ENCODE data around the gene C2CD4B.

C2CD4B gene

GRCh38 chr15:62209821-62210220 is 44.7 kb upstream of the C2CD4B start:
- Histone ChIP-seq H3K9me3 (ENCODE audit: control insufficient read depth, insufficient read depth, low read depth, low read length) (no peaks in the 10 kb centered on the region), H3K4me3 (ENCODE audit: low read depth, low read length) (no peak overlapping the region), H3K27ac (ENCODE audit: extremely low read depth, low read depth, low read length) (no peak overlapping the region), H3K36me3 (ENCODE audit: control insufficient read depth in 2 of 2, insufficient read depth in 1 of 2, low read length in 2 of 2) (no peaks in the 10 kb centered on the region), H3K4me1 (ENCODE audit: control insufficient read depth, insufficient read depth, low read length) (no peaks in the 10 kb centered on the region)
- TF ChIP-seq ZNF513 (tag by site-specific recombination; IDR thresholded peaks at IDR 0.05) (no peak), ZNF692 (tag by site-specific recombination; IDR thresholded peaks at IDR 0.05) (no peak), KLF8 (tag by site-specific recombination; IDR thresholded peaks at IDR 0.05) (no peak), KLF10 (tag by site-specific recombination; IDR thresholded peaks at IDR 0.05) (no peak), ZSCAN18 (tag by site-specific recombination; IDR thresholded peaks at IDR 0.05) (no peak), BCL6B (tag by site-specific recombination; IDR thresholded peaks at IDR 0.05) (no peak), HOXD13 (CRISPR knock-in tag; IDR thresholded peaks at IDR 0.05; ENCODE audit: borderline replicate concordance) (no peak), ZNF610 (tag by site-specific recombination; IDR thresholded peaks at IDR 0.05; ENCODE audit: borderline replicate concordance) (no peak), ZNF433 (tag by site-specific recombination; IDR thresholded peaks at IDR 0.05; ENCODE audit: low read depth) (no peak), ZNF248 (tag by site-specific recombination; IDR thresholded peaks at IDR 0.05) (no peak)
- ChIA-PET CTCF (no interaction called here), POLR2A (no interaction called here)

GRCh38 chr15:62209322-62209721 is 44.2 kb upstream of the C2CD4B start:
- no peaks in the 10 kb centered on the region for H3K9me3 ChIP-seq (ENCODE audit: control insufficient read depth, insufficient read depth, low read depth, low read length)
- no peaks in the 10 kb centered on the region for H3K4me1 ChIP-seq (ENCODE audit: control insufficient read depth, insufficient read depth, low read length)
- ChIA-PET CTCF (interaction anchor here (0.9 kb wide), 1 partner anchor 45 kb away, joined by 3 read pairs; no protein-coding TSS in a partner anchor), POLR2A (no interaction called here)
- no peak overlapping the region for H3K4me3 ChIP-seq (ENCODE audit: low read depth, low read length)
- H3K36me3 ChIP-seq (ENCODE audit: control insufficient read depth in 2 of 2, insufficient read depth in 1 of 2, low read length in 2 of 2) = no peaks in the 10 kb centered on the region
- no peak overlapping the region for H3K27ac ChIP-seq (ENCODE audit: extremely low read depth, low read depth, low read length)
- TF ChIP-seq ZNF416 (tag by site-specific recombination; IDR thresholded peaks at IDR 0.05) = no peak
- no peak for TF ChIP-seq ZNF624 (tag by site-specific recombination; IDR thresholded peaks at IDR 0.05)
- no peak for TF ChIP-seq ZSCAN4 (tag by site-specific recombination; IDR thresholded peaks at IDR 0.05)
- TF ChIP-seq HOXD13 (CRISPR knock-in tag; IDR thresholded peaks at IDR 0.05; ENCODE audit: borderline replicate concordance) = no peak
- no peak for TF ChIP-seq ZBTB11 (tag by site-specific recombination; conservative IDR thresholded peaks at IDR 0.05; ENCODE audit: low read depth)
- no peak for TF ChIP-seq ELK4 (IDR thresholded peaks at IDR 0.05; ENCODE audit: borderline replicate concordance, low read depth, low read length)
- no peak for TF ChIP-seq ZNF394 (tag by site-specific recombination; IDR thresholded peaks at IDR 0.05; ENCODE audit: borderline replicate concordance)
- no peak for TF ChIP-seq OVOL3 (tag by site-specific recombination; IDR thresholded peaks at IDR 0.05)
- no peak for TF ChIP-seq REST (tag by site-specific recombination; IDR thresholded peaks at IDR 0.05)
- TF ChIP-seq ZNF37A (tag by site-specific recombination; IDR thresholded peaks at IDR 0.05) = no peak

Data from HEK293 (cell line).